Measurements from ENCODE around the gene OVOL2.

- TF ChIP-seq CTCF (IDR thresholded peaks at IDR 0.05) = no peak
- no peak for TF ChIP-seq EZH2 (IDR thresholded peaks at IDR 0.05; ENCODE audit: borderline replicate concordance, insufficient read depth, low read depth, low read length, poor library complexity, severe bottlenecking)
These were observed 35.7 kb upstream of the OVOL2 start for GRCh38 chr20:18093388-18093787.
